NCI-H524 (cell line): Measurements from ENCODE around the gene LYZL1.
"Not testable (repeated sequence)": the region's sequence is repeated elsewhere in the genome, so short reads cannot be mapped to it uniquely, and the experiment has no call there.

Experiments used
- DNase-seq, 2 experiments: peaks; one replicate each; lab custom pipeline; 2025; lab: John Stamatoyannopoulos, UW

Gene LYZL1

DNA sequence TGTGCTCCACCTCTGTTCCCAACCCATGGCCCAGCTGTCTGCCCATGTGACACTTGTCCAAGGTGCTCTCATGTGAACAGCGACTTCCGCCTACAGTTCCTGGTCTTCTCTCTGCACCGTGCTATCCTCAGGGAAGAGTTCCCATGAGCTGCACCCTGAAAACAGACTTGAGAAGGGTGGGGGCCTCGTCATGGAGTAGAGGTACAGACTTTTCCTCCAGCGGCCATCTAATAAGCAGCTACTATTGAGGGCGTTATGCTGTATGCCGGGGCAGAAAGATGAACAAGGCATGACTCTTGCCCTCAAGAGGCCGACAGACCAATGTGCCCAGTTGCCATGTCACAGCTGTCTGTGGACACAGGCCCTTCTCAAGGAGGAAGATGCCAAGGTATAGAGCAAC lies 25.4 kb upstream of the LYZL1 start:
- no peak for DNase-seq

DNA sequence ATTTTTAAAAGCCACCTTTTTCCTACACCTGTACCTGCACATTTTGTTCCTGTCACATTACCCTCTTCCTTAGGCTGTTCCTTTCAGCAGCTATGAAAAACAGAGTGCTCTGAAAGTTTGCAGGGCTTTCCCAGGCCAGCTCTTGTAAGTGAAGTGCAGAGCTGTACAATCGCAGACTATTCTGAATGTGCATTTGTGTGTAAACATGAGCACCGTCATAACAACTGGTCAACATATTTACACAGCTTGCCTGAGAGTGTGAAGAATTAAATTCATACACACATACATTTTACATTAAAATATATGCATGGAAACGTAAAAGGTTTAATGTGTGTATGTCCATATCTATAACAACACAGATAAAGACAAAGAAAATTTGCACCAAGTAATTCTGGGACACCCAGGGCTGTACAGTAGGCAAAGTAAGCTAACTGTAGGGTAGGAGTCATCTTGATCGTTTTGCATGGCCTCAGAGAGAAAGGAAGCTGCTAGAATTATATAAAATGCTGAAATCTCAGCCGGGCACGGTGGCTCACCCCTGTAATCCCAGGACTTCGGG lies 23.6 kb upstream of the LYZL1 start:
- DNase-seq = no peak

DNA sequence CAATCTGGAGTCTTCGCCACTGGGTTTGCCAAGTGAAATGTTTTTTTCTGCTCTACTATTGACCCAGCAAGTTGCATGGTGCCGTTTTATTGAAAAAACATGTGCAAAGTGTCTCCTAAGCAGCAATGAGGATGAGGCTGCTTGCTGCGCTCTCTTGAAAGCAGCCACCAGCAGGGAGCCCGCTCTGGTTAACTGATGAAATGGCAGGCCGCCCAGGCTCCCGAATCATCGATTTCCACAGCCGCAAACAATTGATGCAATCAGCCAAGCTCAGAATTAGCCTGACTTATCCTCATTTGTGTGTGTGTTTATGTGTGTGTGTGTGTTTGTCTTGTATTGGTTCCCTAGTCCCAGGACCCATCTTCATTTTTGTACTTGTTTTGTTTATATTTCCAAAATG lies 22.2 kb upstream of the LYZL1 start:
- no peak for DNase-seq

DNA sequence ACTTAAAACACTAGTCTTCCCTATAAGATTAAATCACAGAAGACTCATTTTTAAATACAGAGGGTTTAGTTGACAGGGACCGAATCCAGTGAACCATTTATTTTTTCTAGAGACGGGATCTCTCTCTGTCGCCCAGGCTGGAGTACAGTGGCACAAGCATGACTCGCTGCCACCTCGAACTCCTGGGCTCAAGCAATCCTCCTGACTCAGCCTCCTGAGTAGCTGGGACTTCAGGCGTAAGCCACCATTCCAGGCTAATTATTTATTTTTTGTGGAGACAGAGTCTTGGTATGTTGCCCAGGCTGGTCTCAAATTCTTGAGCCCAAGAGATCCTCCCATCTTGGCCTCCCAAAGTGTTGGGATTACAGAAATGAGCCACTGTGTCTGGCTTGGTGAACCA lies 20.9 kb upstream of the LYZL1 start:
- no peak for DNase-seq

DNA sequence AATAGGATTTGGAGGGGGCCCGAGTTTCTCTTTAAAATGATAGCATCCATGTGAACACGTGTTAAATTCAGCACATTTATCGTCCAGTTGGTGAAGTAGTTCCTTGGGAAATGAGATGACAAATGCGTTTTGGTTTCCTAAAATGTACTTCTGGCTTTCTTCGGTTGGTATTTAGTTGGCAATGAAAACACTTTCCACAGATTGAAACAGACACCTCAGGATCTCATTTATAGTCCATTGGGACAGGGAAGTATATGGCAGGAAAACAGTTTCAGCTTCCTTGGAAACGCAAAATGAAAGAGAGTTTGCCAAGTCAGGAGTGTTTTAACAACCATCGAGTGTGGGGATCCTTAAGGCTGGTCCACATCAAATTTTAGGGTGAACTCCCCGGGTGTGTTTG lies 19.4 kb upstream of the LYZL1 start:
- no peak for DNase-seq

DNA sequence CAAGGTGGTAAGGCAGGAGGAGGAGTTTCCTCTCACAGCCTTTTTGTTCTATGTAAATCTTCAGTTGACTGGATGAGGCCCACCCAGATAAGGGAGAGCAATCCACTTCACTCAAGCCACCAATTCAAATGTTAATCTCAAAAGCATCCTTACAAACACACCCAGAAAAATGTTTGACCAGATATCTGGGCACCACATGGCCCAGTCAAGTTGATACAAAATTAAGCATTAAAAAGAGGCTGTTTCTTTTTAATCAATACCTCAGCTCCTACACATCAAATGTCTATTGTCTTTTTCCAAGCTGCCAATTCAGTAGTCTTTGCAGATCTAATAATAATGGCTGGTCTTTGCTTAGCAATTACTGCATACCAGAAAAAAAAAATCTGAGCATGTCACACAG lies 18.0 kb upstream of the LYZL1 start:
- no peak for DNase-seq

DNA sequence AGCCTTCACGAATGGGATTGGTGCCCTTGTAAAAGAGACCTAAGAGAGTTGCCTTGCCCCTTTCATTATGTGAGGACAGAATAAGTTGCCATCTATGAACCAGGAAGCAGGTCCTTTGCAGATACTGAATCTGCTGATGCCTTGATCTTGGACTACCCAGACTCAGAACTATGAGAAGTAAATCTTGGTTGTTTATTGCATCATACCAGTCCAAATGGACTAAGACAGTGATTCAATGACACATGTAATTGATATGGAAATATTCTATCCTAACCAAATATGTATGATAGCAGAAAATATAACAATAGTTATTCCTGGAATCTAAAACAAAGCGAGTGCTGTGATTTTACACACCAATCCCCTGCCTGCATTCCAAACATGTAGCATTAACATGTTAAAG lies 17.0 kb upstream of the LYZL1 start:
- no peak for DNase-seq

DNA sequence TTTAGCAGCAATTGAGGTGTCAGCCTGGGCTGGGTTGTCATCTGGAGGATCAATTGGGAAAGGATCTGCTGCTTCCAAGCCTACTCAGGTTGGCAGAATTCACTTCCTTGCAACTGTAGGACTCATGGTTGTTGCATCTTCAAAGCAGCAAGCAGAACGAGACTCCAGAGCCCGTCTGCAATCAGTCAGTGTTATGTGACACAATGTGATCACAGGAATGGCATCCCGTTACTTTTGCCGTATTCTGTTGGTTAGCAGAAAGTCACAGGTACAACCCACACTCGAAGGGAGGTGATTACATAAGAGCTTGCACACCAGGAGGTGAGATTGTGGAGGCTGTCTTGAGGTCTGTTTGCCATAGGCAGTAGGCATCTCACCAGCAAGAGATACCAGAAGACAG lies 15.4 kb upstream of the LYZL1 start:
- DNase-seq = no peak

DNA sequence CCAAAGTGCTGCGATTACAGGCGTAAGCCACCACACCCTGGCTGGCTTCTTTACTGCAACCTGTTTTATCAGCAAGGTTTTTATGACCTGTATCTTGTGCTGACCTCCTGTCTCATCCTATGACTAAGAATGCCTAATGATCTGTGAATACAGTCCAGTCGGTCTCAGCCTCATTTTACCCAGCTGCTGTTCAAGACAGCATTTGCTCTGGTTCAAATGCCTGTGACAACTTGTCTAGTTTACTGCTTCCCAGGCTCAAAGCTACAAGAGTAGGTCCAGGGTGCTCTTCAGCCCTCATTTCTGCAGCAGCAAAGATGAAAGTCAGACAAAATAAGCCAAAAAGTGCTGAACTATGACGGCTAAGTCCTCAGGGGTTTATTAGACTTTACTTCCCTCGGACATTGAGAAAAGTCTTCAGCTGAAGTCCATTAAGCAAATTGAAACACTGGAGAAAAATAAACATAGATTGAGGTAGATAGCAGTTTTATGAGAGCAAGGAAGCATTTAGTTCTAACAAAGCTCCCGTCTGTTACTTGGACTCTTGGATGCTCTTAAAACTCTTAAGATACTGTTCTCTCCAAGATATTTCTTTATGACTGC lies 12.5 kb upstream of the LYZL1 start:
- DNase-seq = no peak

DNA sequence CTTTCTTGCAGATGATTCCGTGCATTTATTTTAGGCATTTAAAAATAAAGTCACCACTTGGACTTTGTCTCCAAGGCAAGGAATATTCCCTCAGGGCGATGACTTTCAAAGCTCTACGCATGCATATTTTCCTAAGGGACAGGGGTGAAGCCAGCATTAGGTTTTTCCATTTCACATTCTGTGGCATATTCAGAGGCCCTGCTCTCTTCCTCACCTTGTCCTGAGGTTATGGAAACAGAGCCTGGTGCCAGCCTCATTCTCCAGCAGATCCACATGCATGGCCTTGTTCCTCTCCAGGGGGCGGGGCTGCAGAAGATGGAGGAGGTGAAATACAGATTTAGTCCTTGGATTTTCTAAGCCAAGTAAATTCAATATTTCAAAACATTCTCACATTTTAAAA lies 11.6 kb upstream of the LYZL1 start:
- DNase-seq = no peak

DNA sequence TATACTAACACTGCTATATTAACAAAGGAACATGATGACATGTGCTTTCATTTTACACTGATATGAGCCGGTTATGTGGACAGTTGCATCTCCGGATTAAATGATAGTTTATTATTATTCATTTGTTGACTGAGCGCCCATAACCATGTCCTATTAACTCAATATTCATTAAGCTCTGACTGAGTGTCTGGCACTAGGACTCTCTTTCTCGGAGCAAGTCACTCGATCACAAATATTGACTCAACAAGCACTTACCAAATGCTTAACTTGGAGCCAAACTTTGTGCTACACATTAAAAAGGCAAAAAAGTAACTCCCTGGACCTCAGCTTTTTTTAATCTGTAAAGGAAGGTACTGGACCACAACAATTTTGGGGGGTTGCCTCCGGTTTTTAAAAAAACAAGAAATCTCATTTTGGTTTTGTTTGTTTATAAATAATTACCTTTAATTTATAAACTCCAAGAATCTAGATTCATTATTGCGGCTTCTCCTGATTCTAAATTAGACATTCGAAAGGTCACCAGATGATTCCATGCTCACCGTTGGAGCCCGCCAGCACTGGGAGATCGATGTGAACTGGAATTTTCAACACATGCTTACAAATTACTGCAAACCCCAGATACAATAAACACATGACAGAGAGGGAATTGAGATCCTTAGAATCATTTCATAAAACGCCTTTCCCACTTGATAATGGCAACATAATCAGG lies 8.9 kb upstream of the LYZL1 start:
- DNase-seq = no peak

DNA sequence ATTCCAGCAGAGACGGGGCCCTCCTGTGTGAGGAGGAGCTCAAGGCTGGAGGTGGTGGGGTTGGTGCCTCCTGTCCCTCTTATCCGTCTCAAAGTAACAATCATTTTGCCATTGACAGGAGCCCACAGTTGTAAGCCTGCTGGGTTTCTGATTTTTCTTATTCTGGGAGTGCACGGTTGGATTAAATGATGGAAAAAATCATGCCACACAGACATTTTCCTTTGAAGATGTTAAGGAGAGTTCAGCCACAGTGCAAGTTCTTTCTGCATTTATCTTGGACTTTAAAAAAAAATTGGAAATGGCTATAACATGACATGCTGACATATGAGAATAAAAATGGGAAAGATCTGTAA lies 8.4 kb upstream of the LYZL1 start:
- no peak for DNase-seq

DNA sequence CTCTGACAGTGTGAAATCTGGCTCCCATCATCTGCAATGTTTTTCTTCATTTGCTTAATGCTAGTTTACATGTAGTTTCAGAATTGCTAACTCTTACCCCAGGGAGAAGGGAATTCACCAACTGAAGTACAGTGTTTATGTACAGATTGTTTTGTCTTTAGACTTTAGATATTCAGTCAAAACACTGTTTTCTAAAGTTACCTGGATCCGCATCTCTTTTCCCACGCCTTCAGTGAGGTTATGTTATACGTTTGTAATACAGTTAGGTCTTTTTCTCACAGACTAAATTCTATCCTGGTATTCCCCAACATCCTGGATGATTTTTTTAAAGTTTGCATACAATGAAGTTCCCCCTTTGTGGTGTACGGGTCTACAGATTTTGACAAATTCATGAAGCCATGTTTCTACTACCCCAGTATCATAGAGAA lies 3.2 kb upstream of the LYZL1 start:
- no peak for DNase-seq

DNA sequence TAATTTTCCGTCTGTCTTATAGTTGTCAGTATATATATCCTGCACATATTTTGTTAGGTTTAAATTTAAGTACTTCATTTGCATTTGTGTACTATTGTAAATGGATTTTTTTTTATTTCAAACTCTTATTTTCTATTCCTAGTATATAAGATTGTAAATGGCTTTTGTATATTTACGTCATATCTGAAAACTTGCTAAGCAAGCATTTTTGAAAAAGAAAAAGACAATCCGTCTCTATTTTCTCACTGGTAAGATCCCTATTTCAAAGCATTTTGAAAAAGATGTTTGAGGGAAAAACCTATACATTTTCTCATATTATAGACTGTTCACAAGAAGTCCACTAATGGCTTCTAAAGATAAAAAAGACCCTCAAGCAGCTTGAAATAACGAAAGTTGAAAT lies 1.2 kb upstream of the LYZL1 start:
- DNase-seq = no peak

DNA sequence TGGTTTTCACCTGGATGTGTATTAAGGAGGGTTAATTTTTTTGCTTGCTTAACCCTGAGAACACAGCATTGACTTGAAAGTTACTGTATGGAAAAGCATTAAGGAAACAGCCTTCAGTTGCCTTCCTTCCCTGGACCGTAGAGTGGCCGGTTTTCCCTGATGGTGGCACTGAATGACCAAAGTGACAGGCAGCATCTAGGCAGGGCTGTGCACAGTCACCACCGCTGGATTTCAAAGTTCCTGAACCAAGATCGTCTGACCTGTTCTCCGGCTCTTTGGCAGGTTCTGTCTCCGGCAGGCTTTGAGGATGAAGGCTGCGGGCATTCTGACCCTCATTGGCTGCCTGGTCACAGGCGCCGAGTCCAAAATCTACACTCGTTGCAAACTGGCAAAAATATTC lies 2.7 kb downstream of the LYZL1 start:
- DNase-seq = not testable (repeated sequence)

DNA sequence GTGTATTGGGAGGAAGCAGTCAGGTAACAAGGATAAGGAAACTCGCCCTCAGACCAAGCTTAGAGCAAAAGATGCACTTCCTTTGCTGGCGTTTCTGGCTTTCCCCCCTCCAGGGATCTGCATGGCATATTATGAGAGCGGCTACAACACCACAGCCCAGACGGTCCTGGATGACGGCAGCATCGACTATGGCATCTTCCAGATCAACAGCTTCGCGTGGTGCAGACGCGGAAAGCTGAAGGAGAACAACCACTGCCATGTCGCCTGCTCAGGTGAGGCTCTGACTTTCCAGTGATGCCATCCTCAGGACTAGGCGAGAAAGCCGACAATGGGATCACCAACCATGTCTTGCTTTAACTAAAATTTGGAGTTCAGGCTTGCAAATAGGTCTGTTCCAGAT lies 3.5 kb downstream of the LYZL1 start:
- DNase-seq = not testable (repeated sequence)

DNA sequence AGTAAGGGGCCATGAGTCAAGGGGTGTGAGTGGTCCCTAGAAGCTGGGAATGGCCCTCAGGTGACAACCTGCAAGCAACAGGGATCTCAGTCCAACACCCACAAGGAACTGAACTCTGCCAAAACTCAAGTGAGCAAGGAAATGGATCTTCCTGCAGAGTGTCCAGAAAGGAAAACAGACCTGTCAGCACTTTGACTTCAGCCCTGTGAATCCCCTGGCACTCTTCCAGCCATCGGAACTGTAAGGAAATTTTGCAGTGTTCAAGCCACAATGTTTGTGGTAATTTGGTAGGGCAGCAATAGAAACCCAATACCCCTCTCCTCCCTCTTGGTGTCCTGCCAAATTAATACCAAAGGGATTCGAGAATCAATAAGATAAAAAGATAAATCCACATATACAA lies 6.9 kb downstream of the LYZL1 start:
- no peak for DNase-seq

DNA sequence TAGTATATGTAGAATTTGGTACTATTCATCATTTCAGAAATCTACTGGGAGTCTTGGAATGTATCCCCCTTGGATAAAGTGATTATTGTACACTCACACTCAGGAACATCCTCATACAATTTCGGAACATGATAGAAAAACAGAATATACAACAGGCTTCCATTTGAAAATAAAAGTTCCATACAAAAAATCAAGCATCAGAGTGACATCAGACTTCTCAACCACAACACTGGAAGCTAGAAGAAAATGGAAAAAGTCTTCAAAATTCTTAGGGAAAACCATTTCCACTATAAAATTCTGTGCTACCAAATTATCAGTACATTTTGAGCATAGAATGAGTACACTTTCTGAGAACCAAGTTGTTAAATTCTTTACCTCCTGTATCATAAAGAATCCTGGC lies 8.8 kb downstream of the LYZL1 start:
- no peak for DNase-seq

DNA sequence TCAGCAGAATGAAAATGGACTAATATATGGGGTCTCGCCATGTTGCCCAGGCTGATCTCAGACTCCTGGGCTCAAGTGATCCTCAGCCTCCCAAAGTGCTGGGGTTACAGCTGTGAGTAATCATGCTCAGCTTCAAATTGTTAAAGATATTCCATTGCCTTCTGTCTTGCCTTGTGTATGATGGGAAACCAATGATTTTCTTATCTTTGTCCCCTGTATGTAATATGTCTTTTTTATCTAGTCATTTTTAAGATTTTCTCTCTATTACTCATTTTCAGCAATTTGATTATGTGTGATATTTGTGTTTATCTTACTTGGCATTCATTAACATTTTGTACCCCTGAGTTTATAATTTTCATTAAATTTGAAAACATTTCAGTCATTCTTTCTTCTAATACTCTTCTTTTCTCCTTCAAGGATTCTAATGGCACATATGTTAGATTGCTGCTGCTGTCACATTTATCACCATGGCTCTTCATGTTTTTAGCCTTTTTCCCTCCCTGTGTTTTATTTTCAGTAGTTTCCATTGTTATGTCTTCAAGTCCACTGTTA lies 12.6 kb downstream of the LYZL1 start:
- no peak for DNase-seq

DNA sequence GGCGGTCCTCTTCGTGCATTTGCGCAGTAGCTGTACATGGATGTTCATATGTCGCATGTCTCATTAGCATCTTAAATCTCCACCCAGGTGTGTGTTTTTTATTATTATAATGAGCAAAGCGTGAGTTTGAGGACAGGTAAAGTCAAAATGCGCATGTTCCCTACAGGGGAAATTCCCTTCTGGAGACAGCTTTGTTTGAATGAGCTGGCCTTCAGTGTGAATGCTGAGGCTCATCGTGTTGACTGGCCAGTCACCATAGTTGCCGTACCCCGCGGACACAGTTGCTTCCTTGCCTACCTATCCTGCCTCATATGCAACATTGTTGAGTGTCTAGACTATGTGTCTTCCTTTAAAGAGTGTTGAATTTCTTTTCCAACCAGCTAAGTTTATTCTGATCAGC lies 13.6 kb downstream of the LYZL1 start:
- no peak for DNase-seq

DNA sequence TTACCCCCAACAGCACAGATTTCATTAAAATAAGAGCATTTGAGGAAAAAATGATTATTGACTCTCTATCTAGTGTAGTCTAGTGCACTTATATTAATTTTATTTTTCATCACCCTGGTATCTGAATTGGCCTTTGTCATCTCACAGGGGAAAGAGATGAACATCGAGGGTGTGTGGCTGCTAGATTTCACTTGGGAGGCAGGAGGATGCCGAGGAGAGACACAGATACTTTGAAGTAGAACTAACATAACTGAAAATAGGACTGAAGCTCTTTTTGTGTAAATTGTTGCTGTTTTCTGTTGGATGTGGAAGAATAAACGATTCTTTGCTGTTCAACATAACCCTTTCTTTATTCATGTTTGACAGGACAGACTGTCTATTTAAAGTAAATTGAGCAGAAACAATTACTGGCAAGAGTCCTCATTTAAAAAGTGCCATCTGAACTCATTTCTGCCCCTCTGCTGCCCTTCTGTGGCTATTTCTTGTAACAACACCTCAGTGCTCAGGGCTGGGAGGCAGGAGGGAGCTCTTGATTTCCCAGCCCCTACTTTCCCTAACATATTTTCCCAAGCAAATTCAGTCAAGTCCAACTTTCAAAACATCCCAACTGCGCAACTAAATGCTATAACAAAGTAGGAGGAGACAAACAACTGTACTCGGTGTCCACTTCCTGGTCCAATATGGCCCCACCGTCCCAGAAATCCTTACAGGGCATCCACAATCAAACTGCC lies 15.6 kb downstream of the LYZL1 start:
- peak in 1 of 2 experiments; percentile 44 for DNase-seq

DNA sequence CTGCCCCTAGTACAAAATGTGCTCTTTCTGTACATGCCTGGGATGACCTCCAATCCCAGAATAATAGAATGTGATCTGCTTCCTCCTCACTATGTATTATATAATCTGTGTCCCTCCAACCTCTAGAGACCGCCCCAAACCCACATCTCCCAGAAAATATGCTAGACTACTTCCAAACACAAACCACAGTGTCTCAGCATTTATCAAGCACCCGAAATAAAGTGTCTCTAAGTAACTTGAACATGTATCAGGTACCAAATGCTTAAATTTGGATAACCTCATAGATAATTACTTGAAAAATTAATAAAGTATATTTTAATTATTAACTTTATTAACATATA lies 16.1 kb downstream of the LYZL1 start:
- DNase-seq = no peak

DNA sequence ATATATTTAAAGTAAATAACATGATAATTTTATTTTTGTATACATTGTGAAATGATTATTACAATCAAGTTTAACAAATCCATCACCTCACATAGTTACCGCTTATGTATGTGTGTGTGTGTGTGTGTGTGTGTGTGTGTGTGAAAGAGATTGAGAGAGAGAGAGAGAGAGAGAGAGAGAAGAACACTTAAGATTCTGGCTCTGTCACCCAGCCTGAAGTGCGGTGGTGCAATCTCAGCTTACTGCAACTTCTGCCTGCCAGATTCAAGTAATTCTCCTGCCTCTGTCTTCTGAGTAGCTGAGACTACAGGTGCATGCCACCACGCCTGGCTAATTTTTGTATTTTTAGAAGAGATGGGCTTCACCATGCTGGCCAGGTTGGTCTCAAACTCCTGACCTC lies 17.8 kb downstream of the LYZL1 start:
- DNase-seq = no peak
